ENCODE data around the gene ITPKC.
"Not testable (repeated sequence)": the region's sequence is repeated elsewhere in the genome, so short reads cannot be mapped to it uniquely, and the experiment has no call there.

ITPKC gene

DNA sequence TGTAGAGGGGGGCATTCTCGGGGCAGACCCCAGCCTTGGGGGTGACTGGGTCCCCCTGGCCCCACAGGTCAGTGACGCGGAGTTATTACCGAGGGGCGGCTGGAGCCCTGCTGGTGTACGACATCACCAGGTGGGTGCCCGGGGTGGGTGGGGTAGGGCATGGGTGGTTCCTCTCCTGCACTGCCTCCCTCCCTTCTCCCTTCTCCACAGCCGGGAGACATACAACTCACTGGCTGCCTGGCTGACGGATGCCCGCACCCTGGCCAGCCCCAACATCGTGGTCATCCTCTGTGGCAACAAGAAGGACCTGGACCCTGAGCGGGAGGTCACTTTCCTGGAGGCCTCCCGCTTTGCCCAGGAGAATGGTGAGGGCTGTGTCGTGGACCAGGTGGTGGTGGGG, 66.8 kb downstream of the ITPKC start:
- no peak for DNase-seq (ENCODE audit: insufficient read length, low spot score)
- TF ChIP-seq CTCF (IDR thresholded peaks at IDR 0.05; ENCODE audit: insufficient read depth, missing control alignments) = no peak
- no peak for FAIRE-seq

DNA sequence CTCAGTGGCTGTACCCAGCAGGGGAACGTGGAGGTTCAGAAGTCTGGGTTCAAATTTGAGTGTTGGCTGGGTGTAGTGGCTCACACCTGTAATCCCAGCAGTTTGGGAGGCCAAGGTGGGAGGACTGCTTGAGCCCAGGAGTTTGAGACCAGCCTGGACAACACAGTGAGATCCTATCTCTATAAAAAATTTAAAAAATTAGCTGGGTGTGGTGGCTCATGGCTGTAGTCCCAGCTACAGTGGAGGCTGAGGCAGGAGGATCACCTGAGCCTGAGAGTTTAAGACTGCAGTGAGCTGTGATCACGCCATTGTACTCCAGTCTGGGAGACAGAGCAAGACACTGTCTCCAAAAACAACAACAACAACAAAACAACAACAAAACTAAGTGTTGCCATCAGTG, 67.2 kb downstream of the ITPKC start:
- FAIRE-seq; DNase-seq (ENCODE audit: insufficient read length, low spot score): not testable (repeated sequence)

GRCh38 chr19:40785526-40785925, 68.6 kb downstream of the ITPKC start:
- no peak for DNase-seq (ENCODE audit: insufficient read length, low spot score)
- FAIRE-seq = no peak
- no peak for TF ChIP-seq CTCF (IDR thresholded peaks at IDR 0.05; ENCODE audit: insufficient read depth, missing control alignments)

- no peak for FAIRE-seq
- no peak for DNase-seq (ENCODE audit: insufficient read length, low spot score)
- TF ChIP-seq CTCF (IDR thresholded peaks at IDR 0.05; ENCODE audit: insufficient read depth, missing control alignments) = no peak
Measured at GRCh38 chr19:40786060-40787037, 69.4 kb downstream of the ITPKC start.

Measured in D721Med (cell line).